ENCODE data around the gene CCNI2. TPM values are rescaled to one million over a fixed set of nuclear protein-coding genes. Genes with fewer than 3 reads are reported as not detected.

The CCNI2 gene, protein sequence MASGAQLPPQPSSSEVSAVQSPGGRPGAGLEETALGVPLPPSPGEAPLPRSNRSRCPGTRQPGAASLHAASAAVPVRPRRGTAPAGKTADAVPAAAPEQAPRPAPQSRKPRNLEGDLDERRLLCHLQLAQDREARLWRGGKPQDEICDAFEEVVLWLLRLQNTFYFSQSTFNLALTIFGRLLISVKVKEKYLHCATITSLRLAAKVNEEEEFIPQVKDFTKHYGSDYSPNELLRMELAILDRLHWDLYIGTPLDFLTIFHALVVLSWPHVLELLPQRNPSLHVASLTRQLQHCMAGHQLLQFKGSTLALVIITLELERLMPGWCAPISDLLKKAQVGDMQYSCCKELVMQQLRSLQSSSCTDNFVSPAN
- polyA plus RNA-seq (2011; rRNA removed) (0.15 TPM in 1 of 2 replicates, not detected in the other), polyA minus RNA-seq (2011; rRNA and poly(A)+ RNA removed) (not detected in 2 replicates)

DNA sequence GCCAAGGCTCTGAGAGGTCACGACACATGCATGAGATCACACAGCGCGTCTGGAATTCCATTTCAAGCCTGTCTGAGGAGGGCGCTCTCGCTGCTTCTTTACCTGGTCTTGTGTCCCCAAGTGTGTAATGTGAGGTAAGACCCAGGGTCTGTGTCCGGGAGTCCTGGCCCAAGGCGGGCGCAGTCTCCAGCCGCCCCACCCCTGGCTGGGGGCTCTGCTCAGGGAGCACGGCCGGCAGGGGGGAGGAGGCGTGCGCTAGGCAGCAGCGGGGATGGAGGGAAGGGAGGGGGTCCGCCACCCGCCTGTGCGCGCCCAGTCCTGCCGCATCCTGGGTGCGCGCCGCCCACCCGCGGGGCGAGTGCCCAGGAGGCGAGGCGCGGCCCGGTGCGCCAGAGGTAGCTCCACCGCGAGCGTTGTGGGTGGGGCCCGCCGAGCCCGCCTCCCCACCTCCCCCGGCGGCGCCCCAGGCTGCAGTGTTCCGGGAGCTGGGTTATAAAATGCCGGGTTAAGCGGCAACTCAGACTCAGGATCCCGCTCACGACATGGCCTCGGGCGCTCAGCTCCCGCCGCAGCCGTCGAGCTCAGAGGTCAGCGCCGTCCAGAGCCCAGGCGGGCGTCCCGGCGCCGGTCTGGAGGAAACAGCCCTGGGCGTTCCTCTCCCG lies at the start of gene CCNI2:
TSS of gene CCNI2 (plus strand) at position 473 of the 662 bp plus-strand sequence. CDS start at position 543, 70 bp downstream.
- TF ChIP-seq, protein P1, sequence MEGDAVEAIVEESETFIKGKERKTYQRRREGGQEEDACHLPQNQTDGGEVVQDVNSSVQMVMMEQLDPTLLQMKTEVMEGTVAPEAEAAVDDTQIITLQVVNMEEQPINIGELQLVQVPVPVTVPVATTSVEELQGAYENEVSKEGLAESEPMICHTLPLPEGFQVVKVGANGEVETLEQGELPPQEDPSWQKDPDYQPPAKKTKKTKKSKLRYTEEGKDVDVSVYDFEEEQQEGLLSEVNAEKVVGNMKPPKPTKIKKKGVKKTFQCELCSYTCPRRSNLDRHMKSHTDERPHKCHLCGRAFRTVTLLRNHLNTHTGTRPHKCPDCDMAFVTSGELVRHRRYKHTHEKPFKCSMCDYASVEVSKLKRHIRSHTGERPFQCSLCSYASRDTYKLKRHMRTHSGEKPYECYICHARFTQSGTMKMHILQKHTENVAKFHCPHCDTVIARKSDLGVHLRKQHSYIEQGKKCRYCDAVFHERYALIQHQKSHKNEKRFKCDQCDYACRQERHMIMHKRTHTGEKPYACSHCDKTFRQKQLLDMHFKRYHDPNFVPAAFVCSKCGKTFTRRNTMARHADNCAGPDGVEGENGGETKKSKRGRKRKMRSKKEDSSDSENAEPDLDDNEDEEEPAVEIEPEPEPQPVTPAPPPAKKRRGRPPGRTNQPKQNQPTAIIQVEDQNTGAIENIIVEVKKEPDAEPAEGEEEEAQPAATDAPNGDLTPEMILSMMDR (IDR thresholded peaks at IDR 0.05; ENCODE audit: insufficient read depth, low read depth, low read length) = peak; percentile 41
- peaks cover 2% of the 10 kb centered on the region; the same call in 1 of the 2 replicates for H3K27me3 ChIP-seq (ENCODE audit: control insufficient read depth, insufficient read depth, low read length)
- no peak for DNase-seq (ENCODE audit: low read depth)
- ChIA-PET CTCF (interaction anchor here (1.0 to 2.3 kb wide), 7 partner anchors 10 to 360 kb away, joined by 3 to 9 read pairs (median 4); partner anchors contain the start of genes GDF9, KIF3A and UQCRQ), POLR2A (no interaction called here)
- H3K4me3 ChIP-seq (ENCODE audit: low read depth, low read length) = peak within 1 kb of the TSS; percentile 36
- H3K36me3 ChIP-seq (ENCODE audit: control insufficient read depth, insufficient read depth, low read length) = no peaks in the 10 kb centered on the region

DNA sequence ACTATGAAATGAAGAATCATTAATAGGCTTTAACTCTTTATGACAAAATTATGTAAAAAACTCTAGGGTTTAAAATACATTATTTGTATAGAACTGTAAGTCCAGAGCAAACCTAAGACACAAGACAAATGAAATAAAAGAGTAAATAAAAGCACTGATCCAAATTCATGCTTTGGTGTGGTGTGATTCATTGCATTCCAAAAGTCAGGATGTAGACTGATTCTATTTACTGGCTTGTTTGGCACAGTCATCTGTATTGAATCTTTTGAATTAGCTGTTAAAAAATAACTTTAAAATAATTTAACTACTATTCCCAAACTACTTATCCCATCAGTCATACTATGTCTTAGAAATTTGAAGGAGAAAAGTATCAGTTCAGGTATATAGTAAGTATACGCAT lies 42.4 kb upstream of the CCNI2 start:
- DNase-seq (ENCODE audit: low read depth) = no peak
- POLR2A ChIA-PET = no interaction called here
- Histone ChIP-seq H3K27me3 (ENCODE audit: control insufficient read depth, insufficient read depth, low read length) (no peaks in the 10 kb centered on the region), H3K4me3 (ENCODE audit: low read depth, low read length) (no peak overlapping the region), H3K36me3 (ENCODE audit: control insufficient read depth, insufficient read depth, low read length) (no peaks in the 10 kb centered on the region)
- TF ChIP-seq, protein P1 (IDR thresholded peaks at IDR 0.05; ENCODE audit: insufficient read depth, low read depth, low read length) = no peak
- CTCF ChIA-PET = interaction anchor here (1.0 to 1.2 kb wide), 2 partner anchors 15 to 177 kb away, joined by 3 to 4 read pairs; no protein-coding TSS in a partner anchor

DNA sequence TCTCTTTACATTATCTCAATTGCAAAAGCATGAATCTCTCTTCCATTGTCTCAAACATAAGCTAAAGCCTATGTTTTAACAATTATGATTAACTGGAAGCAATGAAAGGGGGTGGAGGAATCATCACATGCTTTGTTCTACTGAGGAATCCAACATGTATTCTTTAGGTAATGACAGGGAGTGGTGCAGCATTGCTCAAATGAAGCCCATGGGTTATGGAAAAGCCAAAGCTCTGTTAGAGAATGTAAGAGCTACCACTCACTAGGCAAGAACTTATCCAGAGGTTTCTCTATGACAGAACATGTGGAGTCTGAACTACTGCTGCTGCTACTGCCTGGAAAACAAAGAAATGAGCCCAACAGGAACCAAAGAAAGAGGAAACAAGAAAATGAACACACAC lies 38.6 kb upstream of the CCNI2 start:
- H3K27me3 ChIP-seq (ENCODE audit: control insufficient read depth, insufficient read depth, low read length) = no peaks in the 10 kb centered on the region
- H3K36me3 ChIP-seq (ENCODE audit: control insufficient read depth, insufficient read depth, low read length) = no peaks in the 10 kb centered on the region
- H3K4me3 ChIP-seq (ENCODE audit: low read depth, low read length) = no peak overlapping the region
- POLR2A ChIA-PET = interaction anchor here (0.7 kb wide), 1 partner anchor 449 kb away, joined by 4 read pairs; no protein-coding TSS in a partner anchor
- no peak for DNase-seq (ENCODE audit: low read depth)
- TF ChIP-seq, protein P1 (IDR thresholded peaks at IDR 0.05; ENCODE audit: insufficient read depth, low read depth, low read length) = no peak
- CTCF ChIA-PET = interaction anchor here (1.1 to 1.2 kb wide), 3 partner anchors 11 to 121 kb away, joined by 3 to 5 read pairs (median 3); no protein-coding TSS in a partner anchor

DNA sequence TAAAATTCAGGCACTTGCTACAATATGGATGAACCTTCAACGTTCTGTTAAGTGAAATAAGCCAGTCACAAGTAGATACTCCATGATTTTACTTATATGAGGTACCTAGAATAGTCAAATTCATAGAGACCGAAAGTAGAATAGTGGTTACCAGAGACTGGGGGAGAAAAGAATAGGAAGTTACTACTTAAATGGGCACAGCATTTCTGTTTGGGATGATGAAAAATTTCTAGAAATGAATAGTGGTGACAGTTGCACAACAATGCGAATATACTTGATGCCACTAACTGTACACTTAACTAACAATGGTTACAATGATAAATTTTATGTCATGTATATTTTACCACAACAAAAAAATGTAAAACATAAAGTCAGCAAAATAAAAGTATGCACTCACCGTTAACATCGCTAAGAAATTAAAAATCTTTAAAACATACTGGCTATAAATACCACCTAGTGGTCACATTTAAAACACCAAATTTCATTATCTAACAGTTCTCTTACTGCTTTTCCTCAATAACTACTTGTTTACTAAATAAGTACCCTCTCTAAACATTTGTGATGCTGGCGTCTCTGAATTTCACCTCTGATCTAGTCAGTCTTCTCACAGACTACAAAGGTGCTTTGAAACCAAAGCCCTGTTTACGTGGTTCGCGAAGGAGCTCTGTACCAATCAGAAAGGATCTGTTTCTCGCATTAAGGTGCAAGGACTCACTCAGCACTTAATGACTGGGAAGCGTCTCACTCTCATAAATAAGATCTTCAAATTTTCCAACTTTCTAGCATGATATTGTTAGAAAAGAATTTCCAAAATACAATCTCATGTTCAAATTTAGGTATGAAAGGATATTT lies 32.5 kb upstream of the CCNI2 start:
- ChIA-PET POLR2A (no interaction called here), CTCF (interaction anchor here (0.6 to 1.9 kb wide), 12 partner anchors 9 to 114 kb away, joined by 3 to 7 read pairs (median 3); partner anchors contain the start of gene IL13)
- Histone ChIP-seq H3K4me3 (ENCODE audit: low read depth, low read length) (no peak overlapping the region), H3K27me3 (ENCODE audit: control insufficient read depth, insufficient read depth, low read length) (no peaks in the 10 kb centered on the region), H3K36me3 (ENCODE audit: control insufficient read depth, insufficient read depth, low read length) (no peaks in the 10 kb centered on the region)
- TF ChIP-seq, protein P1 (IDR thresholded peaks at IDR 0.05; ENCODE audit: insufficient read depth, low read depth, low read length) = peak; percentile 33; the same call in 1 of the 2 replicates
- DNase-seq (ENCODE audit: low read depth) = no peak

Measured in BJ (cell line).